GM12878 (cell line): Measurements from ENCODE around the gene LARGE1. TPM values are rescaled to one million over a fixed set of nuclear protein-coding genes. Genes with fewer than 3 reads are reported as not detected.

Experiments used
- BCL3 ChIP-seq: IDR thresholded peaks from 2 replicates; pipeline ENCODE4 v1.6.1; 2011; ENCODE audit warnings: borderline replicate concordance, low read depth, mild to moderate bottlenecking, moderate library complexity, low read length; ENCODE audit not compliant: insufficient read depth, poor library complexity, severe bottlenecking
- E4F1 ChIP-seq: fragments of 450-650 bp; IDR thresholded peaks from 2 replicates; pipeline ENCODE4 v1.6.1; 2018; ENCODE audit warnings: borderline replicate concordance, mild to moderate bottlenecking; ENCODE audit not compliant: partially characterized antibody
- ELK1 ChIP-seq: IDR thresholded peaks from 2 replicates; pipeline ENCODE4 v1.6.1; 2012; ENCODE audit warnings: low read depth, low read length, improper control_type of control experiment
- IKZF2 ChIP-seq, 2 experiments: fragments of 450-650 bp; IDR thresholded peaks; 2 replicates each; pipeline ENCODE4 v1.6.1; 2017; ENCODE audit warnings: mild to moderate bottlenecking in 2 of 2, moderate library complexity in 2 of 2
- PKNOX1 ChIP-seq: fragments of 450-650 bp; IDR thresholded peaks from 2 replicates; pipeline ENCODE4 v1.6.1; 2016; ENCODE audit warnings: mild to moderate bottlenecking
- RAD51 ChIP-seq: fragments of 450-650 bp; IDR thresholded peaks from 2 replicates; pipeline ENCODE4 v1.6.1; 2016; ENCODE audit warnings: moderate library complexity, mild to moderate bottlenecking, inconsistent platforms
- RB1 ChIP-seq: fragments of 450-650 bp; formaldehyde crosslinking; IDR thresholded peaks from 2 replicates; pipeline ENCODE4 v1.6.1; 2017; ENCODE audit warnings: mild to moderate bottlenecking, borderline replicate concordance
- RUNX3 ChIP-seq: IDR thresholded peaks from 2 replicates; pipeline ENCODE4 v1.6.1; 2012; ENCODE audit warnings: low read length, inconsistent platforms
- SMARCA5 ChIP-seq: fragments of 450-650 bp; IDR thresholded peaks from 2 replicates; pipeline ENCODE4 v1.6.1; 2017; ENCODE audit warnings: mild to moderate bottlenecking
- TARDBP ChIP-seq: IDR thresholded peaks from 2 replicates; pipeline ENCODE4 v1.6.1; 2016; ENCODE audit warnings: borderline replicate concordance
- polyA plus RNA-seq, 11 experiments: library from polyadenylated mRNA; depleted of rRNA in 4 of 11; unstranded in 6 of 11; stranded (reverse) in 5 of 11; fragments of >200 nt; fragmentation: Nextera tagmentation in 4 of 11; fragmentation: Illumina TruSeq in 1 of 11; extraction: Ambion mirVana in 4 of 11; extraction: Trizol in 1 of 11; gene quantifications; 1 replicate in 1 of 11; 2 replicates in 10 of 11; pipeline versions ENCODE4 v1.2.1 to v1.2.3, GENCODE V29; 2011 to 2016; ENCODE audit warnings: inconsistent platforms in 2 of 11, missing spikeins in 2 of 11, low read depth in 1 of 11
- total RNA-seq, 4 experiments: library from RNA; depleted of rRNA in 3 of 4; stranded (reverse); fragments of >200 nt in 3 of 4; fragmentation: Illumina TruSeq in 1 of 4; extraction: Trizol in 1 of 4; gene quantifications; 2 replicates each; pipeline versions ENCODE4 v1.2.1 to v1.2.3, GENCODE V29; 2013 to 2021

Gene LARGE1
- total and polyA plus RNA-seq, 10 of the 15 experiments (the other 5 are each of a cell fraction or from before 2014, with no cell fraction given): 3.2 to 41.4 (median 17.3) TPM

- TF ChIP-seq E4F1: no peak
- TF ChIP-seq BCL3: no peak
- TF ChIP-seq TARDBP: no peak
- no peak for TF ChIP-seq RB1
- no peak for TF ChIP-seq RAD51
- TF ChIP-seq SMARCA5: no peak
- TF ChIP-seq IKZF2 (IDR thresholded peaks at IDR 0.05): peak; percentile 21 to 51; a peak in 2 of 4 replicates
- TF ChIP-seq RUNX3: peak; percentile 74; the same call in 1 of the 2 replicates
- no peak for TF ChIP-seq PKNOX1
- TF ChIP-seq ELK1: no peak
These were observed 23.5 kb downstream of the LARGE1 start (continued) for GRCh38 chr22:33896575-33897447.
